NCI-H446 treated with DMSO at 0.1 percent for 48 hours (cell line): Measurements from ENCODE around the gene ICAM4.
"Not testable (repeated sequence)": the region's sequence is repeated elsewhere in the genome, so short reads cannot be mapped to it uniquely, and the experiment has no call there.

Source experiments
- DNase-seq: peaks from one replicate; lab custom pipeline; 2025; lab: John Stamatoyannopoulos, UW

Gene ICAM4

GRCh38 chr19:10269333-10270179, 17.2 kb upstream of the ICAM4 start:
- peak; percentile 12 for DNase-seq

- no peak for DNase-seq
Measured at GRCh38 chr19:10270180-10270615, 16.6 kb upstream of the ICAM4 start.

GRCh38 chr19:10270616-10271394, 15.9 kb upstream of the ICAM4 start, which contains the start of gene ICAM1:
Gene ICAM1, plus strand, starts transcription at chr19:10271120. Its CDS starts 40 bp downstream, at chr19:10271160.
- DNase-seq = no peak

- DNase-seq = no peak
Measured at GRCh38 chr19:10271543-10272086, 15.1 kb upstream of the ICAM4 start.

GRCh38 chr19:10274589-10274988, 12.2 kb upstream of the ICAM4 start:
- DNase-seq = no peak

GRCh38 chr19:10277795-10278589, 8.8 kb upstream of the ICAM4 start:
- no peak for DNase-seq

GRCh38 chr19:10278935-10279334, 7.8 kb upstream of the ICAM4 start:
- DNase-seq = no peak

- no peak for DNase-seq
Measured at GRCh38 chr19:10279737-10280442, 6.9 kb upstream of the ICAM4 start.

GRCh38 chr19:10282043-10282442, 4.7 kb upstream of the ICAM4 start:
- DNase-seq = not testable (repeated sequence)

GRCh38 chr19:10283301-10284064, 3.3 kb upstream of the ICAM4 start:
- DNase-seq = no peak

GRCh38 chr19:10284065-10284959, 2.4 kb upstream of the ICAM4 start:
- no peak for DNase-seq

GRCh38 chr19:10284960-10285278, 1.8 kb upstream of the ICAM4 start:
- DNase-seq = no peak

GRCh38 chr19:10285393-10285792, 1.4 kb upstream of the ICAM4 start:
- DNase-seq = no peak

- peak; percentile 53 for DNase-seq
Measured at GRCh38 chr19:10288662-10289166, 2.0 kb downstream of the ICAM4 start.

- DNase-seq = peak; percentile 71
Measured at GRCh38 chr19:10289167-10289835, 2.5 kb downstream of the ICAM4 start.

GRCh38 chr19:10289836-10290356, 3.1 kb downstream of the ICAM4 start, which contains the start of gene ICAM5:
Gene ICAM5, plus strand, starts transcription at chr19:10289952. Its CDS starts 92 bp downstream, at chr19:10290044.
- peak; percentile 71 for DNase-seq

- no peak for DNase-seq
Measured at GRCh38 chr19:10290357-10290875, 3.7 kb downstream of the ICAM4 start.
